Fibroblast of lung (primary cell): ENCODE data around the gene DCAF5. TPM values are rescaled to one million over a fixed set of nuclear protein-coding genes. Genes with fewer than 3 reads are reported as not detected.

Experiments used
- DNase-seq, 2 donors: peaks; one replicate each; pipeline versions ENCODE4 v3.0.0 to v3.0.0-alpha.2; 2010; ENCODE audit warnings: low read depth in 2 of 2
- H2AFZ ChIP-seq: 2 replicates; pipeline ENCODE4 v1.5.1; 2012; ENCODE audit warnings: low read length, control low read depth, inconsistent platforms
- H3K27ac ChIP-seq: 2 replicates; pipeline ENCODE4 v1.5.1; 2011; ENCODE audit warnings: low read length, control low read depth; ENCODE audit not compliant: insufficient read depth
- H3K27me3 ChIP-seq: 2 replicates; pipeline ENCODE4 v1.5.1; 2011; ENCODE audit warnings: mild to moderate bottlenecking, low read length; ENCODE audit not compliant: control insufficient read depth, insufficient read depth
- H3K36me3 ChIP-seq: 2 replicates; pipeline ENCODE4 v1.5.1; 2011; ENCODE audit warnings: low read length; ENCODE audit not compliant: control insufficient read depth, insufficient read depth
- H3K4me1 ChIP-seq: 2 replicates; pipeline ENCODE4 v1.5.1; 2011; ENCODE audit warnings: low read length; ENCODE audit not compliant: control insufficient read depth, insufficient read depth; ENCODE audit errors: extremely low read depth
- H3K4me2 ChIP-seq: 2 replicates; pipeline ENCODE4 v1.5.1; 2011; ENCODE audit warnings: low read length, control low read depth; ENCODE audit not compliant: insufficient read depth; ENCODE audit errors: extremely low read depth
- H3K4me3 ChIP-seq, 4 experiments: fragments of 200-600 bp in 1 of 4; sonication (generic) in 1 of 4; replicated peaks in 1 of 4; 2 replicates each; pipeline ENCODE4 v1.5.1; 2011 to 2016; ENCODE audit warnings: low read length in 4 of 4, low read depth in 3 of 4, mild to moderate bottlenecking in 3 of 4, control low read depth in 2 of 4, inconsistent platforms in 1 of 4, mixed read lengths in 1 of 4; ENCODE audit not compliant: insufficient read depth in 1 of 4; ENCODE audit errors: control extremely low read depth in 1 of 4
- H3K79me2 ChIP-seq: 2 replicates; pipeline ENCODE4 v1.5.1; 2012; ENCODE audit warnings: mild to moderate bottlenecking, low read length, inconsistent platforms; ENCODE audit not compliant: control insufficient read depth, insufficient read depth
- H3K9ac ChIP-seq: 2 replicates; pipeline ENCODE4 v1.5.1; 2011; ENCODE audit warnings: mild to moderate bottlenecking, low read length, control low read depth; ENCODE audit not compliant: insufficient read depth
- H3K9me3 ChIP-seq: 2 replicates; pipeline ENCODE4 v1.5.1; 2012; ENCODE audit warnings: low read depth, low read length; ENCODE audit not compliant: control insufficient read depth, insufficient read depth
- H4K20me1 ChIP-seq: 2 replicates; pipeline ENCODE4 v1.5.1; 2011; ENCODE audit warnings: low read length; ENCODE audit not compliant: control insufficient read depth, insufficient read depth; ENCODE audit errors: extremely low read depth
- CTCF ChIP-seq, 2 donors: IDR thresholded peaks in 1 of 2; conservative IDR thresholded peaks in 1 of 2; 1 replicate in 1 of 2; 2 replicates in 1 of 2; pipeline ENCODE4 v1.5.1; 2011 to 2012; ENCODE audit warnings: low read length in 2 of 2, control low read depth in 1 of 2, inconsistent platforms in 1 of 2, low read depth in 1 of 2, mild to moderate bottlenecking in 1 of 2
- EZH2 ChIP-seq: IDR thresholded peaks from 2 replicates; pipeline ENCODE4 v1.5.1; 2012; ENCODE audit warnings: low read length, control low read depth, mild to moderate bottlenecking; ENCODE audit errors: missing control alignments
- polyA plus RNA-seq, 2 donors: library from polyadenylated mRNA; depleted of rRNA in 1 of 2; stranded (reverse) in 1 of 2; unstranded in 1 of 2; fragments of >200 nt; gene quantifications; 2 replicates each; pipeline ENCODE4 v1.2.1, GENCODE V29; 2011 to 2012; ENCODE audit warnings: missing spikeins in 1 of 2
- total RNA-seq: library from RNA; depleted of rRNA; stranded (reverse); fragments of >200 nt; gene quantifications from 2 replicates; pipeline ENCODE4 v1.2.1, GENCODE V29; 2014

The DCAF5 gene
- total and polyA plus RNA-seq, 2 donors (not counting 1 experiment from before 2014, with no cell fraction given), result 16.8 to 31.8 TPM

- Histone ChIP-seq H2AFZ (no peak overlapping the region), H3K9ac (no peak overlapping the region), H3K9me3 (no peaks in the 10 kb centered on the region), H4K20me1 (no peaks in the 10 kb centered on the region), H3K4me1 (no peaks in the 10 kb centered on the region), H3K4me3 (no peak overlapping the region), H3K79me2 (no peaks in the 10 kb centered on the region), H3K27me3 (peaks cover 9% of the 10 kb centered on the region), H3K27ac (no peak overlapping the region), H3K36me3 (no peaks in the 10 kb centered on the region), H3K4me2 (no peak overlapping the region)
- TF ChIP-seq CTCF (conservative IDR thresholded peaks at IDR 0.05 in 1 of 2, IDR thresholded peaks at IDR 0.05 in 1 of 2; ENCODE audit: low read depth in 1 of 2, low read length in 2 of 2) (no peak), EZH2 (no peak)
- peak in 1 of 2 donors; percentile 21 for DNase-seq
Measured at GRCh38 chr14:69181491-69181890, 28.6 kb upstream of the DCAF5 start.

- Histone ChIP-seq H3K4me3 (no peak overlapping the region), H3K79me2 (no peaks in the 10 kb centered on the region), H3K36me3 (no peaks in the 10 kb centered on the region), H3K4me1 (no peaks in the 10 kb centered on the region), H3K27me3 (peaks cover 6% of the 10 kb centered on the region), H3K9ac (no peak overlapping the region), H3K4me2 (no peak overlapping the region), H3K9me3 (no peaks in the 10 kb centered on the region), H2AFZ (no peak overlapping the region), H3K27ac (no peak overlapping the region), H4K20me1 (no peaks in the 10 kb centered on the region)
- DNase-seq, result no peak
- TF ChIP-seq CTCF (conservative IDR thresholded peaks at IDR 0.05 in 1 of 2, IDR thresholded peaks at IDR 0.05 in 1 of 2; ENCODE audit: low read depth in 1 of 2, low read length in 2 of 2), result no peak
- TF ChIP-seq EZH2, result no peak
Measured at GRCh38 chr14:69175130-69175529, 22.2 kb upstream of the DCAF5 start.

GRCh38 chr14:69171569-69171968 is 18.6 kb upstream of the DCAF5 start:
- no peaks in the 10 kb centered on the region for H3K9me3 ChIP-seq
- DNase-seq, result no peak
- H2AFZ ChIP-seq, result no peak overlapping the region
- no peaks in the 10 kb centered on the region for H4K20me1 ChIP-seq
- TF ChIP-seq EZH2, result no peak
- TF ChIP-seq CTCF (conservative IDR thresholded peaks at IDR 0.05 in 1 of 2, IDR thresholded peaks at IDR 0.05 in 1 of 2; ENCODE audit: low read depth in 1 of 2, low read length in 2 of 2), result no peak
- no peak overlapping the region for H3K4me2 ChIP-seq
- peaks cover 2% of the 10 kb centered on the region for H3K27me3 ChIP-seq
- H3K4me1 ChIP-seq, result no peaks in the 10 kb centered on the region
- H3K9ac ChIP-seq, result no peak overlapping the region
- no peaks in the 10 kb centered on the region for H3K79me2 ChIP-seq
- H3K36me3 ChIP-seq, result no peaks in the 10 kb centered on the region
- H3K4me3 ChIP-seq, result no peak overlapping the region
- H3K27ac ChIP-seq, result no peak overlapping the region
